Measurements from ENCODE around the gene MDGA2.
"Not testable (repeated sequence)": the region's sequence is repeated elsewhere in the genome, so short reads cannot be mapped to it uniquely, and the experiment has no call there.

Gene MDGA2

GRCh38 chr14:47235619-47236018 is 439.8 kb downstream of the MDGA2 start:
- no peak overlapping the region for H3K4me3 ChIP-seq (ENCODE audit: low read length)
- no peak for TF ChIP-seq ZNF274 (IDR thresholded peaks at IDR 0.05; ENCODE audit: low read depth, low read length)

GRCh38 chr14:47226877-47227520 is 448.4 kb downstream of the MDGA2 start:
- H3K4me3 ChIP-seq (ENCODE audit: low read length): no peak overlapping the region
- TF ChIP-seq ZNF274 (IDR thresholded peaks at IDR 0.05; ENCODE audit: low read depth, low read length): no peak

- H3K4me3 ChIP-seq (ENCODE audit: low read length): no peak overlapping the region
- TF ChIP-seq ZNF274 (IDR thresholded peaks at IDR 0.05; ENCODE audit: low read depth, low read length): no peak
These were observed 451.7 kb downstream of the MDGA2 start for GRCh38 chr14:47223656-47224055.

DNA sequence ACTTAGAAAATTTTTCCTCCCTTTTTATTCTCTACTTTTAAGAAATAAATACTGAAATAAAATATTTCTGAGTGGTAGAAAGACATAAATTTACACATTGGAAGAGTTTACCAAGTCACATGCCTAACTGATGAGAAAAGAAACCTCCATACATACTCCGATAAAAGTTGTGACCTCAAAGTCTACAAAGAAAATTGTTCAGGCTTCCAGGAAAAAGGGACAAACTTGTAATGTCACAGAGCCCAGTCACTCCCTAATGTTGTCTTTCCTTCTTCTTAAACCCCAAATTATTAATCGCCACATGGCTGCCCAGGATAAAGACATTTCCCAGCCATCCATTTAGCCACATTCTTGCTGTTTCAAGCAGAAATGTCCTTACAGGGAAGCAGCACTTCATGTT is 455.3 kb downstream of the MDGA2 start:
- H3K4me3 ChIP-seq (ENCODE audit: low read length): no peak overlapping the region
- TF ChIP-seq ZNF274 (IDR thresholded peaks at IDR 0.05; ENCODE audit: low read depth, low read length): no peak

DNA sequence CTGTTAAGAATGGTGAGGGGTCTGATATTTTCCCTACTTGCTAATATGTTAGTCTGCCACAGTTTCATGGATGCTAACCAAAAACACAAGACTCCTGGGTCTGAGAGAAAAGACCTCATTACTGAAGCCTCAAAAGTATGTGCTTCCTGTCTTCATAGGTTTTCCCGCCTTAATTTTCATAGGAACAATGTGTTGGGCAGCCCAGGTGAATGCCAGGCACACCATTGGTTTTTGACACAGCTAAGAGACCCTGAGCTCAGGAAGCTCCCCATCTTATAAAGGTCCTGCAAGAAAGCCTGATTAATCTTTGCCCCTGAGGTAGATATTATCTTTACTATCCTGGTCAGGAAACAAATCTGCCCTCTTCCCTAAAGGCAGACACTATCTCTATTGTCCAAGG is 464.1 kb downstream of the MDGA2 start:
- H3K4me3 ChIP-seq (ENCODE audit: low read length): no peak overlapping the region
- TF ChIP-seq ZNF274 (IDR thresholded peaks at IDR 0.05; ENCODE audit: low read depth, low read length): no peak

GRCh38 chr14:47210099-47210498 is 465.3 kb downstream of the MDGA2 start:
- TF ChIP-seq ZNF274 (IDR thresholded peaks at IDR 0.05; ENCODE audit: low read depth, low read length): no peak
- H3K4me3 ChIP-seq (ENCODE audit: low read length): no peak overlapping the region

- TF ChIP-seq ZNF274 (IDR thresholded peaks at IDR 0.05; ENCODE audit: low read depth, low read length): no peak
- H3K4me3 ChIP-seq (ENCODE audit: low read length): no peak overlapping the region
These were observed 467.0 kb downstream of the MDGA2 start for GRCh38 chr14:47208434-47208833.

- H3K4me3 ChIP-seq (ENCODE audit: low read length): no peak overlapping the region
- no peak for TF ChIP-seq ZNF274 (IDR thresholded peaks at IDR 0.05; ENCODE audit: low read depth, low read length)
These were observed 467.8 kb downstream of the MDGA2 start for GRCh38 chr14:47207617-47208016.

GRCh38 chr14:47200740-47201139 is 474.7 kb downstream of the MDGA2 start:
- TF ChIP-seq ZNF274 (IDR thresholded peaks at IDR 0.05; ENCODE audit: low read depth, low read length): no peak
- no peak overlapping the region for H3K4me3 ChIP-seq (ENCODE audit: low read length)

GRCh38 chr14:47195582-47195981 is 479.8 kb downstream of the MDGA2 start:
- no peak for TF ChIP-seq ZNF274 (IDR thresholded peaks at IDR 0.05; ENCODE audit: low read depth, low read length)
- no peak overlapping the region for H3K4me3 ChIP-seq (ENCODE audit: low read length)

GRCh38 chr14:47194055-47194454 is 481.4 kb downstream of the MDGA2 start:
- no peak overlapping the region for H3K4me3 ChIP-seq (ENCODE audit: low read length)
- no peak for TF ChIP-seq ZNF274 (IDR thresholded peaks at IDR 0.05; ENCODE audit: low read depth, low read length)

- not testable (repeated sequence) for H3K4me3 ChIP-seq (ENCODE audit: low read length)
These were observed 483.2 kb downstream of the MDGA2 start for GRCh38 chr14:47192203-47192602.

DNA sequence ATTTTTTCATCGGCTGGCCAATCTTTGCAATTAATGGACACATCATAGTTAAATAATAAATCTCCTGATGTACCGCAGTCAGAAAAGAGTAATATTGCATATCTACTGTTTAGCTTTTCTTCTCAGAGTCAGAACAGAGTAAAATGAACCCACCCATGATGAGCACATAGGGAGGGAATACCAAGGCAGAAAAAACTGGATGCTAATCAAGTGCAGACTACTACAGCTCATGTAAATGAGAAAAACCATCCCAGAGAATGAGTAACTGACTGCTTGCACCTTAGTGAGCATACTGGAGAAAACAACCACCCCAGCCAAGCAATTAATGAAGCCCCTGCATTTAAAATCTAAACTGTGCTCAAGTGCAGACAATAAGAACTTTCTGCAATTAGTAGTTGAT is 483.7 kb downstream of the MDGA2 start:
- no peak for TF ChIP-seq ZNF274 (IDR thresholded peaks at IDR 0.05; ENCODE audit: low read depth, low read length)
- no peak overlapping the region for H3K4me3 ChIP-seq (ENCODE audit: low read length)

DNA sequence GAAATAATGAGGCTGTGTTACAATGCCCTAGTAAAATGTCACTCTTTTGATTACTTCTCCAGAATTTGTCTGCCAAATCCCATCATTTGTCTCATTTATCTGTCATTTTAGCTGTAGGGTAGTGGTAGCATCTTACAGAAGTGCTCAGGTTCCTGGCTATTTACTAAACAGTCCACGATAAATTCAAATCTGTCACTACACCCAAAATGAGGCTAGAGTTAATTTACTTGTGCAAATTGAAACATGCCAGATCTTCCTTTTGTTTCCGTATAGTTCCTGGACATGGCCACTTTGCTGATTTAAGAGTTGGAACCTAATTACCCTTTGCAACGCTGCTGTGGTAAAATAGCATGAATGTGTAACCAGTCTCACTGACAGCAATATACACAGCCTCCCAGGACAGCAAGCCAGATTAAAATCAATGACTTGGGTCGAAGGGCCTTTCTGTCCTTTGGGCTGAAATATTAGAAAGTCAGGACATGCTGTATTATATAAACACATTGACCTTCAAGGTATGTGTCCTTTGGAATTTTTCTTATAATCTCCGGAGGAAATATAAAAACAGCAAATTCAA is 485.4 kb downstream of the MDGA2 start:
- TF ChIP-seq ZNF274 (IDR thresholded peaks at IDR 0.05; ENCODE audit: low read depth, low read length): no peak
- no peak overlapping the region for H3K4me3 ChIP-seq (ENCODE audit: low read length)

- no peak overlapping the region for H3K4me3 ChIP-seq (ENCODE audit: low read length)
- no peak for TF ChIP-seq ZNF274 (IDR thresholded peaks at IDR 0.05; ENCODE audit: low read depth, low read length)
These were observed 488.9 kb downstream of the MDGA2 start for GRCh38 chr14:47186486-47186885.

GRCh38 chr14:47179906-47180305 is 495.5 kb downstream of the MDGA2 start:
- TF ChIP-seq ZNF274 (IDR thresholded peaks at IDR 0.05; ENCODE audit: low read depth, low read length): no peak
- H3K4me3 ChIP-seq (ENCODE audit: low read length): no peak overlapping the region

DNA sequence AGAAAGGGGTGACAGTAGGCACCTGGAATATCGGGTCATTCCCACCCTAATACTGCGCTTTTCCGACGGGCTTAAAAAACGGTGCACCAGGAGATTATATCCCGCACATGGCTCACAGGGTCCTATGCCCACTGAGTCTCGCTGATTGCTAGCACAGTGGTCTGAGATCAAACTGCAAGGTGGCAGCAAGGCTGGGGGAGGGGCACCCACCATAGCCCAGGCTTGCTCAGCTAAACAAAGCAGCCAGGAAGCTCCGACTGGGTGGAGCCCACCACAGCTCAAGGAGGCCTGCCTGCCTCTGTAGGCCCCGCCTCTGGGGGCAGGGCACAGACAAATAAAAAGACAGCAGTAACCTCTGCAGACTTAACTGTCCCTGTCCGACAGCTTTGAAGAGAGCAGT is 503.5 kb downstream of the MDGA2 start:
- H3K4me3 ChIP-seq (ENCODE audit: low read length): not testable (repeated sequence)

Measured in GM08714 (cell line).